ENCODE measurements around the gene ENPEP. TPM values are rescaled to one million over a fixed set of nuclear protein-coding genes. Genes with fewer than 3 reads are reported as not detected.

Gene ENPEP
- total and polyA plus RNA-seq, 2 donors (not counting 1 experiment from before 2014, with no cell fraction given), result not detected

GRCh38 chr4:110610940-110611831 lies 135.2 kb downstream of the ENPEP start:
- Histone ChIP-seq H3K9me3 (ENCODE audit: control extremely low read depth in 1 of 3, control insufficient read depth in 2 of 3, insufficient read depth in 1 of 3, low read length in 2 of 3) (peaks cover 0 to 41% (median 0%) of the 10 kb centered on the region in 3 donors), H3K4me1 (ENCODE audit: control insufficient read depth in 2 of 2, insufficient read depth in 2 of 2, low read length in 2 of 2) (peaks cover 0 to 7% of the 10 kb centered on the region in 2 donors), H3K27ac (ENCODE audit: low read length in 2 of 2) (no peak overlapping the region), H3K4me2 (replicated peaks; ENCODE audit: low read depth, low read length, poor library complexity, severe bottlenecking) (no peak overlapping the region), H4K20me1 (ENCODE audit: control insufficient read depth, insufficient read depth, low read length, poor library complexity, severe bottlenecking) (no peaks in the 10 kb centered on the region), H3K79me2 (ENCODE audit: control insufficient read depth, insufficient read depth, low read length) (no peaks in the 10 kb centered on the region), H3K9ac (ENCODE audit: low read length) (no peak overlapping the region), H3K4me3 (ENCODE audit: control extremely low read depth in 1 of 5, extremely low read depth in 1 of 5, insufficient read depth in 1 of 5, low read depth in 2 of 5, low read length in 4 of 5) (no peak overlapping the region), H3K36me3 (replicated peaks in 1 of 2; ENCODE audit: control extremely low read depth in 1 of 2, control insufficient read depth in 1 of 2, extremely low read depth in 1 of 2, insufficient read depth in 2 of 2, low read length in 1 of 2) (no peaks in the 10 kb centered on the region), H3K27me3 (replicated peaks in 1 of 4; ENCODE audit: control extremely low read depth in 1 of 4, control insufficient read depth in 3 of 4, insufficient read depth in 4 of 4, low read length in 3 of 4) (peaks cover 0 to 61% (median 52%) of the 10 kb centered on the region in 4 experiments), H2AFZ (ENCODE audit: insufficient read depth, low read depth, low read length, poor library complexity, severe bottlenecking) (no peak overlapping the region)
- POLR2A ChIA-PET, result no interaction called here
- intact Hi-C loops (cut with micrococcal nuclease), result loop anchor here (10.0 kb wide), 1 partner anchor 1904 kb away; the partner anchor contains the start of gene NEUROG2
- Mint-ChIP-seq H3K4me1 (no peaks in the 10 kb centered on the region), H3K27ac (no peak overlapping the region), H3K9me3 (ENCODE audit: insufficient read depth) (no peaks in the 10 kb centered on the region), H3K27me3 (peaks cover 54% of the 10 kb centered on the region), H3K4me3 (no peak overlapping the region)
- no peak for DNase-seq
- ATAC-seq (ENCODE audit: low read depth), result no peak
- WGBS (ENCODE audit: insufficient coverage), result 11% methylated on average over 49 of the region's 54 CpGs
- TF ChIP-seq EZH2 (IDR thresholded peaks at IDR 0.05; ENCODE audit: borderline replicate concordance, insufficient read depth, low read depth, low read length, poor library complexity, severe bottlenecking) (no peak), CTCF (IDR thresholded peaks at IDR 0.05) (no peak)
- CTCF ChIA-PET, result no interaction called here

- peaks cover 0 to 67% (median 59%) of the 10 kb centered on the region in 4 experiments for H3K27me3 ChIP-seq (replicated peaks in 1 of 4; ENCODE audit: control extremely low read depth in 1 of 4, control insufficient read depth in 3 of 4, insufficient read depth in 4 of 4, low read length in 3 of 4)
- no peak overlapping the region for H3K27ac Mint-ChIP-seq
- peaks cover 61% of the 10 kb centered on the region for H3K27me3 Mint-ChIP-seq
- no peaks in the 10 kb centered on the region for H4K20me1 ChIP-seq (ENCODE audit: control insufficient read depth, insufficient read depth, low read length, poor library complexity, severe bottlenecking)
- TF ChIP-seq CTCF (IDR thresholded peaks at IDR 0.05) (no peak), EZH2 (IDR thresholded peaks at IDR 0.05; ENCODE audit: borderline replicate concordance, insufficient read depth, low read depth, low read length, poor library complexity, severe bottlenecking) (no peak)
- intact Hi-C loops (cut with micrococcal nuclease), result loop anchor here (10.0 kb wide), 1 partner anchor 1903 kb away; the partner anchor contains the start of gene NEUROG2
- no peak overlapping the region for H2AFZ ChIP-seq (ENCODE audit: insufficient read depth, low read depth, low read length, poor library complexity, severe bottlenecking)
- POLR2A ChIA-PET, result no interaction called here
- DNase-seq, result no peak
- 19% methylated on average over 22 of the region's 30 CpGs for WGBS (ENCODE audit: insufficient coverage)
- H3K9ac ChIP-seq (ENCODE audit: low read length), result no peak overlapping the region
- no peaks in the 10 kb centered on the region for H3K4me1 Mint-ChIP-seq
- H3K9me3 Mint-ChIP-seq (ENCODE audit: insufficient read depth), result no peaks in the 10 kb centered on the region
- CTCF ChIA-PET, result no interaction called here
- no peak overlapping the region for H3K27ac ChIP-seq (ENCODE audit: low read length in 2 of 2)
- H3K79me2 ChIP-seq (ENCODE audit: control insufficient read depth, insufficient read depth, low read length), result no peaks in the 10 kb centered on the region
- H3K4me3 Mint-ChIP-seq, result no peak overlapping the region
- no peak overlapping the region for H3K4me2 ChIP-seq (replicated peaks; ENCODE audit: low read depth, low read length, poor library complexity, severe bottlenecking)
- H3K4me1 ChIP-seq (ENCODE audit: control insufficient read depth in 2 of 2, insufficient read depth in 2 of 2, low read length in 2 of 2), result peaks cover 0 to 7% of the 10 kb centered on the region in 2 donors
- H3K9me3 ChIP-seq (ENCODE audit: control extremely low read depth in 1 of 3, control insufficient read depth in 2 of 3, insufficient read depth in 1 of 3, low read length in 2 of 3), result peaks cover 0 to 41% (median 0%) of the 10 kb centered on the region in 3 donors
- no peaks in the 10 kb centered on the region for H3K36me3 ChIP-seq (replicated peaks in 1 of 2; ENCODE audit: control extremely low read depth in 1 of 2, control insufficient read depth in 1 of 2, extremely low read depth in 1 of 2, insufficient read depth in 2 of 2, low read length in 1 of 2)
- ATAC-seq (ENCODE audit: low read depth), result no peak
- no peak overlapping the region for H3K4me3 ChIP-seq (ENCODE audit: control extremely low read depth in 1 of 5, extremely low read depth in 1 of 5, insufficient read depth in 1 of 5, low read depth in 2 of 5, low read length in 4 of 5)
Observed at GRCh38 chr4:110611968-110612447, 136.1 kb downstream of the ENPEP start.

All from B cell (primary cell).